ENCODE results near the gene C6orf141. TPM values are rescaled to one million over a fixed set of nuclear protein-coding genes. Genes with fewer than 3 reads are reported as not detected.

C6orf141 gene
- total RNA-seq (under 1 TPM; 0.14 to 0.84 TPM), polyA plus RNA-seq (under 1 TPM; 0.33 to 0.43 TPM)

- H3K36me3 ChIP-seq (ENCODE audit: control insufficient read depth in 4 of 4, insufficient read depth in 3 of 4, low read depth in 1 of 4, low read length in 3 of 4) = no peaks in the 10 kb centered on the region
- H3K27me3 ChIP-seq (ENCODE audit: control insufficient read depth in 4 of 4, insufficient read depth in 4 of 4, low read length in 3 of 4) = no peaks in the 10 kb centered on the region
- peak; percentile 58 for DNase-seq (ENCODE audit: low spot score)
- peaks cover 4 to 23% (median 15%) of the 10 kb centered on the region in 4 donors for H3K4me1 ChIP-seq (ENCODE audit: control insufficient read depth in 4 of 4, insufficient read depth in 4 of 4, low read length in 3 of 4)
- H3K9ac ChIP-seq (ENCODE audit: low read depth in 1 of 2, low read length in 2 of 2) = peak within 1 kb of the TSS; percentile 21 to 65
- 2% methylated on average over 42 of the region's 42 CpGs for WGBS
- H3K9me3 ChIP-seq (ENCODE audit: control insufficient read depth in 4 of 4, low read length in 3 of 4) = no peaks in the 10 kb centered on the region
- H3K4me3 ChIP-seq (ENCODE audit: low read depth in 1 of 3, low read length in 3 of 3) = peak within 1 kb of the TSS; percentile 55 to 72 (median 57)
- TF ChIP-seq, protein P1, sequence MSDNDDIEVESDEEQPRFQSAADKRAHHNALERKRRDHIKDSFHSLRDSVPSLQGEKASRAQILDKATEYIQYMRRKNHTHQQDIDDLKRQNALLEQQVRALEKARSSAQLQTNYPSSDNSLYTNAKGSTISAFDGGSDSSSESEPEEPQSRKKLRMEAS (IDR thresholded peaks at IDR 0.05) = peak; percentile 8
- no peak for TF ChIP-seq GABPA (IDR thresholded peaks at IDR 0.05 in 1 of 2, conservative IDR thresholded peaks at IDR 0.05 in 1 of 2)
- H3K27ac ChIP-seq (ENCODE audit: low read depth in 1 of 2, low read length in 2 of 2) = no peak within 1 kb of the TSS
Measured at GRCh38 chr6:49550492-49551077, at the start of gene C6orf141. TSS of gene C6orf141 (plus strand) at chr6:49550668. CDS start at chr6:49550793, 125 bp downstream.

DNA sequence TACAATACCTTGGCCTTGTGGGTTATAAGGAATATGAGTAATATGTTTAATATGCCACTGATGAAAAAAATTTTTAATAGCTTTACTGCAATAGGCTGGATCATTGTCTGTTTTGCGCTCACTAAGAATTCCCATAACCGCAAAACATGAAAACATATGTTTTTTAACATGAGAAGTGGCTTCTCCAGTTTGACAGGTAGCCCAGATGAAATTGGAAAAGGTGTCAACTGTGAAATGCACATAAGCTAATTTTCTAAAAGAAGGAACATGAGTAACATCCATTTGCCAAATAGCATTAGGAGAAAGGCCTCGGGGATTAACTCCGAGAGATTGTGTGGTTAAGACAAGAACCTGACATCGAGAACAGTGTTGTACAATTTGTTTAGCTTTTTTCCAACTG is 45.8 kb upstream of the C6orf141 start:
- TF ChIP-seq NR2F2 (IDR thresholded peaks at IDR 0.05) (no peak), CTCF (IDR thresholded peaks at IDR 0.05; ENCODE audit: low read depth, low read length, missing input control) (no peak), GABPA (IDR thresholded peaks at IDR 0.05 in 1 of 2, conservative IDR thresholded peaks at IDR 0.05 in 1 of 2) (no peak), RAD21 (IDR thresholded peaks at IDR 0.05) (no peak), SP1 (IDR thresholded peaks at IDR 0.05) (no peak), HNF4A (conservative IDR thresholded peaks at IDR 0.05) (no peak), TAF1 (conservative IDR thresholded peaks at IDR 0.05) (no peak), EGR1 (IDR thresholded peaks at IDR 0.05; ENCODE audit: low read depth in 2 of 2) (no peak), FOXA2 (IDR thresholded peaks at IDR 0.05) (no peak), HNF4G (IDR thresholded peaks at IDR 0.05) (no peak), RXRA (IDR thresholded peaks at IDR 0.05) (no peak), FOXA1 (IDR thresholded peaks at IDR 0.05) (no peak), JUND (IDR thresholded peaks at IDR 0.05) (no peak), YY1 (IDR thresholded peaks at IDR 0.05) (no peak), ATF3 (IDR thresholded peaks at IDR 0.05) (no peak)
- TF ChIP-seq, protein P2, sequence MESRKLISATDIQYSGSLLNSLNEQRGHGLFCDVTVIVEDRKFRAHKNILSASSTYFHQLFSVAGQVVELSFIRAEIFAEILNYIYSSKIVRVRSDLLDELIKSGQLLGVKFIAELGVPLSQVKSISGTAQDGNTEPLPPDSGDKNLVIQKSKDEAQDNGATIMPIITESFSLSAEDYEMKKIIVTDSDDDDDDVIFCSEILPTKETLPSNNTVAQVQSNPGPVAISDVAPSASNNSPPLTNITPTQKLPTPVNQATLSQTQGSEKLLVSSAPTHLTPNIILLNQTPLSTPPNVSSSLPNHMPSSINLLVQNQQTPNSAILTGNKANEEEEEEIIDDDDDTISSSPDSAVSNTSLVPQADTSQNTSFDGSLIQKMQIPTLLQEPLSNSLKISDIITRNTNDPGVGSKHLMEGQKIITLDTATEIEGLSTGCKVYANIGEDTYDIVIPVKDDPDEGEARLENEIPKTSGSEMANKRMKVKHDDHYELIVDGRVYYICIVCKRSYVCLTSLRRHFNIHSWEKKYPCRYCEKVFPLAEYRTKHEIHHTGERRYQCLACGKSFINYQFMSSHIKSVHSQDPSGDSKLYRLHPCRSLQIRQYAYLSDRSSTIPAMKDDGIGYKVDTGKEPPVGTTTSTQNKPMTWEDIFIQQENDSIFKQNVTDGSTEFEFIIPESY (IDR thresholded peaks at IDR 0.05) = no peak
- TF ChIP-seq, protein P1 (IDR thresholded peaks at IDR 0.05) = no peak
- TF ChIP-seq, protein P3, sequence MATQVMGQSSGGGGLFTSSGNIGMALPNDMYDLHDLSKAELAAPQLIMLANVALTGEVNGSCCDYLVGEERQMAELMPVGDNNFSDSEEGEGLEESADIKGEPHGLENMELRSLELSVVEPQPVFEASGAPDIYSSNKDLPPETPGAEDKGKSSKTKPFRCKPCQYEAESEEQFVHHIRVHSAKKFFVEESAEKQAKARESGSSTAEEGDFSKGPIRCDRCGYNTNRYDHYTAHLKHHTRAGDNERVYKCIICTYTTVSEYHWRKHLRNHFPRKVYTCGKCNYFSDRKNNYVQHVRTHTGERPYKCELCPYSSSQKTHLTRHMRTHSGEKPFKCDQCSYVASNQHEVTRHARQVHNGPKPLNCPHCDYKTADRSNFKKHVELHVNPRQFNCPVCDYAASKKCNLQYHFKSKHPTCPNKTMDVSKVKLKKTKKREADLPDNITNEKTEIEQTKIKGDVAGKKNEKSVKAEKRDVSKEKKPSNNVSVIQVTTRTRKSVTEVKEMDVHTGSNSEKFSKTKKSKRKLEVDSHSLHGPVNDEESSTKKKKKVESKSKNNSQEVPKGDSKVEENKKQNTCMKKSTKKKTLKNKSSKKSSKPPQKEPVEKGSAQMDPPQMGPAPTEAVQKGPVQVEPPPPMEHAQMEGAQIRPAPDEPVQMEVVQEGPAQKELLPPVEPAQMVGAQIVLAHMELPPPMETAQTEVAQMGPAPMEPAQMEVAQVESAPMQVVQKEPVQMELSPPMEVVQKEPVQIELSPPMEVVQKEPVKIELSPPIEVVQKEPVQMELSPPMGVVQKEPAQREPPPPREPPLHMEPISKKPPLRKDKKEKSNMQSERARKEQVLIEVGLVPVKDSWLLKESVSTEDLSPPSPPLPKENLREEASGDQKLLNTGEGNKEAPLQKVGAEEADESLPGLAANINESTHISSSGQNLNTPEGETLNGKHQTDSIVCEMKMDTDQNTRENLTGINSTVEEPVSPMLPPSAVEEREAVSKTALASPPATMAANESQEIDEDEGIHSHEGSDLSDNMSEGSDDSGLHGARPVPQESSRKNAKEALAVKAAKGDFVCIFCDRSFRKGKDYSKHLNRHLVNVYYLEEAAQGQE (IDR thresholded peaks at IDR 0.05) = no peak
- 86% methylated on average over 5 of the region's 5 CpGs for WGBS
- Histone ChIP-seq H3K9me3 (ENCODE audit: control insufficient read depth in 4 of 4, low read length in 3 of 4) (no peaks in the 10 kb centered on the region), H3K4me1 (ENCODE audit: control insufficient read depth in 4 of 4, insufficient read depth in 4 of 4, low read length in 3 of 4) (peaks cover 0 to 22% (median 11%) of the 10 kb centered on the region in 4 donors), H3K4me3 (ENCODE audit: low read depth in 1 of 3, low read length in 3 of 3) (no peak overlapping the region), H3K36me3 (ENCODE audit: control insufficient read depth in 4 of 4, insufficient read depth in 3 of 4, low read depth in 1 of 4, low read length in 3 of 4) (no peaks in the 10 kb centered on the region), H3K27ac (ENCODE audit: low read depth in 1 of 2, low read length in 2 of 2) (no peak overlapping the region), H3K27me3 (ENCODE audit: control insufficient read depth in 4 of 4, insufficient read depth in 4 of 4, low read length in 3 of 4) (no peaks in the 10 kb centered on the region), H3K9ac (ENCODE audit: low read depth in 1 of 2, low read length in 2 of 2) (no peak overlapping the region)
- no peak for DNase-seq (ENCODE audit: low spot score)

Data from liver (tissue), 9 donors.